H1 (cell line): Measurements from ENCODE around the gene CELF4. TPM values are rescaled to one million over a fixed set of nuclear protein-coding genes. Genes with fewer than 3 reads are reported as not detected.

Experiments used
- ASH2L ChIP-seq: fragments of 200-600, 300-600 bp; sonication (generic); IDR thresholded peaks from one replicate; pipeline ENCODE4 v1.7.1; 2017; ENCODE audit warnings: low read length
- CHD7 ChIP-seq: fragments of 300-600 bp; sonication (generic); IDR thresholded peaks from 2 replicates; pipeline ENCODE4 v1.7.1; 2012; ENCODE audit warnings: low read length, moderate library complexity, mild to moderate bottlenecking, inconsistent platforms; ENCODE audit not compliant: insufficient replicate concordance
- MAX ChIP-seq: IDR thresholded peaks from 2 replicates; pipeline ENCODE4 v1.6.1; 2012; ENCODE audit warnings: inconsistent platforms
- NRF1 ChIP-seq: IDR thresholded peaks from 2 replicates; pipeline ENCODE4 v1.6.1; 2011; ENCODE audit warnings: mild to moderate bottlenecking, low read depth, low read length, improper control_type of control experiment
- RXRA ChIP-seq: IDR thresholded peaks from 2 replicates; pipeline ENCODE4 v1.6.1; 2011; ENCODE audit warnings: low read depth, mild to moderate bottlenecking, low read length, moderate library complexity; ENCODE audit not compliant: insufficient read depth
- SAP30 ChIP-seq: fragments of 300-600 bp; sonication (generic); IDR thresholded peaks from 2 replicates; pipeline ENCODE4 v1.7.1; 2012; ENCODE audit warnings: low read length, moderate library complexity, mild to moderate bottlenecking, inconsistent platforms; ENCODE audit not compliant: insufficient read depth, insufficient replicate concordance
- SIRT6 ChIP-seq: IDR thresholded peaks from one replicate; pipeline ENCODE4 v1.7.1; 2012; ENCODE audit warnings: low read length, inconsistent platforms
- SIX5 ChIP-seq: IDR thresholded peaks from 2 replicates; pipeline ENCODE4 v1.6.1; 2011; ENCODE audit warnings: mild to moderate bottlenecking, low read depth, low read length
- SP4 ChIP-seq: IDR thresholded peaks from 2 replicates; pipeline ENCODE4 v1.6.1; 2012; ENCODE audit warnings: low read length, inconsistent platforms
- TAF1 ChIP-seq: IDR thresholded peaks from 2 replicates; pipeline ENCODE4 v1.6.1; 2011; ENCODE audit warnings: mild to moderate bottlenecking, low read depth, low read length
- TAF7 ChIP-seq: optimal IDR thresholded peaks from 2 replicates; pipeline ENCODE3; 2011; ENCODE audit warnings: low read depth, mild to moderate bottlenecking, inconsistent platforms, low read length, moderate library complexity, borderline replicate concordance
- polyA plus RNA-seq, 7 experiments: library from polyadenylated mRNA; depleted of rRNA in 3 of 7; stranded (reverse) in 5 of 7; unstranded in 2 of 7; fragments of >200 nt in 5 of 7; fragments of 200-250 nt in 2 of 7; gene quantifications; 1 replicate in 5 of 7; 2 replicates in 1 of 7; 4 replicates in 1 of 7; pipeline versions ENCODE4 v1.2.1 to v1.2.3, GENCODE V29; 2011 to 2013; ENCODE audit warnings: missing spikeins in 2 of 7, mixed read lengths in 2 of 7
- total RNA-seq: library from RNA; stranded (reverse); fragmentation: NEBNext Ultra II Directional; extraction: Animal tissue kit (Norgen Biotek cat#: 25700); gene quantifications from 2 replicates; pipeline ENCODE4 v1.2.1, GENCODE V29; 2021

The CELF4 gene
- total and polyA plus RNA-seq, 2 of the 8 experiments (the other 6 are each of a cell fraction or from before 2014, with no cell fraction given), result 1.6 to 3.4 TPM

- TF ChIP-seq CHD7 (no peak), ASH2L (no peak), TAF7 (no peak), RXRA (no peak), SIRT6 (no peak), SIX5 (no peak), SP4 (no peak), TAF1 (no peak), NRF1 (no peak), SAP30 (no peak), MAX (no peak)
Measured at GRCh38 chr18:37313624-37314023, 252.0 kb downstream of the CELF4 start (continued).
